Fibroblast of peridontal ligament (primary cell): Measurements from ENCODE around the gene ZNF862.

Experiments
- DNase-seq: peaks from one replicate; pipeline ENCODE4 v3.0.0-alpha.2; 2010; ENCODE audit errors: extremely low read depth

The ZNF862 gene

DNA sequence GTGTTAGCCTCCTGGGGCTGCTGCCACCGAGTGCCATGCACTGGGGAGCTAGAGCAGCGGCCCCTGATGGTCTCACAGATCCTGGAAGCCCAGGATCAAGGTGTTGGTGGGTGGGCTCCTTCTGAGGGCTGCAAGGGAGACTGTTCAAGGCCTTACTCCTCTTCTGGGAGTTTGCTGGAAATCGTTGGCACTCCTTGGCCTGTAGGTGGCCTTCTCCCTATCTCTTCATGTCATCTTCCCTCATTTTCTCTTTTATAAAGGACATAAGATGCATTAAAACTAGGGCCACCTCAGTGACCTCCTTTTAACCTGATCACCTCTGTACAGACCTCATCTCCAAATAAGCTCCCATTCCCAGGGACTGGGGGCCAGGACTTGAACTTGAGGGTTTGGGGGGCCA lies 27.0 kb upstream of the ZNF862 start:
- DNase-seq: no peak

DNA sequence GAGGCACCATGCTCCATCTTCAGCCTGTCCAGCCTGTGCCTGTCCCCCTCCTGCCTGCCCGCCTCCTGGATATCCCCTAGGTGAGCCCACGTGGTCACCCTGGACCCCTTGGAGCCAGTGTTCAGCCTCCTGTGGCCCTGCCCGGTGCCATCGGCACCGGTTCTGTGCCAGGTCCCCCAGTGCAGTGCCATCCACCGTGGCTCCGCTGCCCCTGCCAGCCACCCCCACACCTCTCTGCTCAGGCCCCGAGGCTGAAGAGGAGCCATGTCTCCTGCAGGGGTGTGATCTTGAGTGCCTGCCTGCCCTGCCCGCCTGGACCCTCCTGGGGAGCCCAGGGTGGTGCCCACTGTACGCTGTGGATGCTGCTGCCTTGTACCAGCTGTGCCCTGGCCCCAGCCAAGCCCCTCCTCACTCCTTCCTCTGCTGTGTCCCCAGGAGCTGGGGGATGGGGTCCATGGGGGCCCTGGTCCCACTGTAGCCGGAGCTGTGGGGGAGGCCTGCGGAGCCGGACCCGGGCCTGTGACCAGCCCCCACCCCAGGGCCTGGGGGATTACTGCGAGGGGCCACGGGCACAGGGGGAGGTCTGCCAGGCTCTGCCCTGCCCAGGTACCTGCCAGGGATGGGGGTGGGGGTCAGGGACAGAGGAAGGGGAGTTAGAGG lies 26.2 kb upstream of the ZNF862 start:
- DNase-seq: no peak

DNA sequence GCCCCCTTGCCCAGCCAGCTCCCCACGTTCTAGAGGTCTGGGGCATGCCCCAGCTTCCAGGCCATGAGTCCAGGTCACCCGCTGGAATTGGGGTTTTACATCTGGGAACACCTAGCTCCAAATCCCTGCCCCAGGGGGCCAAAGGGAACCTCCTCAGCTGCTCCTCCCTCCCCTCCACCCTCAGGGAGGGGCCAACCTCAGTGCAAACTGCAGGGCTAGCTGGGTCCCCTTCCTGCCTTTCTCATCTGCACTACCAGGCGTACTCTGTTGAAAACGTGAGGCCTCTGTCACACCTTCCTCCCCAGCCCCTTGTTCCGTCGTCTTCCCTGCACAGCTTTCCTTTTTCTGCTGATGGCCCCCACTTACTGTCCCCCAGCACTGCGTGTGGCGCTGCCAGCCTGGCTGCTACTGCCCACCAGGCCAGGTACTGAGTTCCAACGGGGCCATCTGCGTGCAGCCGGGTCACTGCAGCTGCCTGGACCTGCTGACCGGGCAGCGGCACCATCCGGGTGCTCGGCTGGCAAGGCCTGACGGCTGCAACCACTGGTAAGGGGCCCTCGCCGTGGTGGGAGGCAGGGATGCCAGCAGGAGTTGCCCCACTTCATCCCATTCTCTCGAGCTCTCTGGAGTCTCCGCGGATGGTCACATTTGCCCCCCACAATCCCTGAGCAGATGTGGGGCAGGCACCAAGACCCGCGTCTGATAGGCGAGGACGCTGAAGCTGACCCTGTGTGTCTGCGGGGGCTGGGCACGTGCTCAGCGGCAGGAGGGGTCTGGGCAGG lies 24.7 kb upstream of the ZNF862 start:
- no peak for DNase-seq

DNA sequence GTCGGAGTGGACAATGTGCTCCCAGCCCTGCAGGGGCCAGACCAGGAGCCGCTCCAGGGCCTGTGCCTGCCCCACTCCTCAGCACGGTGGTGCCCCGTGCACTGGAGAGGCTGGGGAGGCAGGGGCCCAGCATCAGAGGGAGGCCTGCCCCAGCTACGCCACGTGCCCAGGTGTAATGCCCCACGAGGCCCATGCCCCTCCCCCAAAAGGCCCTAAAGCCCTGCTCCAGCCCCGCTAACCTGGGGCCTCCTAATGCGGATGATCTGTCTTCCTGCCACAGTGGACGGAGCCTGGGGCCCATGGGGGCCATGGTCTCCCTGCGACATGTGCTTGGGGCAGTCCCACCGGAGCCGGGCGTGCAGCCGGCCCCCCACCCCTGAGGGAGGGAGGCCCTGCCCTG lies 23.7 kb upstream of the ZNF862 start:
- DNase-seq: no peak

DNA sequence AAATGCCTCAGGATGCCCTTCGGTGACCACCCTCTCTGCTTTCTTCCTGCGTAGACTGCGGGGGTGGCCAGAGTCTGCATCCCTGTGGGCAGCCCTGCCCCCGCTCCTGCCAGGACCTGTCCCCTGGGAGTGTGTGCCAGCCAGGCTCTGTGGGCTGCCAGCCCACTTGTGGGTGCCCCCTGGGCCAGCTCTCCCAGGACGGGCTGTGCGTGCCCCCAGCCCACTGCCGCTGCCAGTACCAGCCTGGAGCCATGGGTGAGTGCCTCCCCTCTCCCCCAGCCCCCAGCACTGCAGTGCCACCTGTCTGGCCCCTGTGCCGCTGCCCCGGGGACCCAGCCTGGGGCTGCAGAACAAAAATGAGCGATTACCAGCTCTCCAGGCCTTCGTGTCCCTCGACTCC lies 23.1 kb upstream of the ZNF862 start:
- no peak for DNase-seq

DNA sequence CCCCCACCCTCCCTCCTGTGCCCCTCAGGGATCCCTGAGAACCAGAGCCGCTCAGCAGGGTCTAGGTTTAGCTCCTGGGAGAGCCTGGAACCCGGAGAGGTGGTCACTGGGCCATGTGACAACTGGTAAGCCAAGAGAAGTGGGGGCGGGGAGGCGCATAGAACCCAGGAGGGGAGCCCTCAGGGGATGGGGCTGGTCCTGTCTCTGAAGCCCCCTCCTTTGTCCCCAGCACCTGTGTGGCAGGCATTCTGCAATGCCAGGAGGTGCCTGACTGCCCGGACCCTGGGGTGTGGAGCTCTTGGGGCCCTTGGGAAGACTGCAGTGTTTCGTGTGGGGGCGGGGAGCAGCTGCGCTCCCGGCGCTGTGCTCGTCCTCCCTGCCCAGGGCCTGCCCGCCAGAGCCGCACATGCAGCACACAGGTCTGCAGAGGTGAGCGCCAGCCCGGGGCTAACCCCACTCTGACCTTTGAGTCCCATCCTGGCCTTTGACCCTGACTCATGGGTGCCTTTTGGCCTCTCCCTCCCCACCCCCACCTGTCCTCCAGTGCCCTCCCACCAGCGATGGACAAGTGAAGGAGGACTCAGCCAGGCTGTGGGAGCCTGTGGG lies 22.4 kb upstream of the ZNF862 start:
- no peak for DNase-seq

DNA sequence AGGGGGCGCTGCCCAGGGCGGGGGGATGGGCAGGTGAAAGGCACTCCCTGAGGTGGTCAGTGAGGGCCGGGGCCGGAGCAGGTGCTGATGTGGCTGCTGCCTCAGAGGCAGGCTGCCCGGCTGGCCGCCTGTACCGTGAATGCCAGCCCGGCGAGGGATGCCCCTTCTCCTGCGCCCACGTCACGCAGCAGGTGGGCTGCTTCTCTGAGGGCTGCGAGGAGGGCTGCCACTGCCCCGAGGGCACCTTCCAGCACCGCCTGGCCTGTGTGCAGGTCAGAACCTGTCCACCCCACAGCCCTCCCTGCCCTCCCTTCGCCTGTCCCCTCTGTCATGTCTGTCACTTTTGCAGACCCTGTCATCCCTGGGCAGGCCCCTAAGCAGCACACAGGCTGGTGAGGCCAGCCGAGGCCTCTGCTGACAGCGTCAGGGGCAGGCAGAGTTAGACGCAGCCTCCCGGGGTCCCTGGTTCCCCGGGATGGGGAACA lies 21.9 kb upstream of the ZNF862 start:
- no peak for DNase-seq

DNA sequence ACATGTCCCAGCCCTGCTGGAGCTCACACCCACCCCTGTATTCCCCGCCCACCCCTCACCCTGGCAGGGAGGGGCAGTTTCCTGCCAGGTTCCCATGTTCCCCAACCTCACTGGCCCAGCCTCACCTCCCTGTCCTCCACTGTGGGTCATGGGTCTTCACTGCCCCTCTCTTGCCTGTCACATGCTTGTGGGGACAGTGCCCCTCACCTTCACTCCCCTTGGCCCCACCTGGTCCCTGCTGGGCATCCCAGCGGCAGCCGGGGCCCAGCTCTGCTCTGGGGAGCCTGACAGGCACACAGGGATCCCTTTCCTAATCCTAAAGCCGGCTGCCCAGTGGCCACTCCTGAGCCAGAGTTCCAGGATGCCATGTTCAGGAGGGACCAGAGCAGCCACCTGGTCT lies 21.4 kb upstream of the ZNF862 start:
- no peak for DNase-seq

DNA sequence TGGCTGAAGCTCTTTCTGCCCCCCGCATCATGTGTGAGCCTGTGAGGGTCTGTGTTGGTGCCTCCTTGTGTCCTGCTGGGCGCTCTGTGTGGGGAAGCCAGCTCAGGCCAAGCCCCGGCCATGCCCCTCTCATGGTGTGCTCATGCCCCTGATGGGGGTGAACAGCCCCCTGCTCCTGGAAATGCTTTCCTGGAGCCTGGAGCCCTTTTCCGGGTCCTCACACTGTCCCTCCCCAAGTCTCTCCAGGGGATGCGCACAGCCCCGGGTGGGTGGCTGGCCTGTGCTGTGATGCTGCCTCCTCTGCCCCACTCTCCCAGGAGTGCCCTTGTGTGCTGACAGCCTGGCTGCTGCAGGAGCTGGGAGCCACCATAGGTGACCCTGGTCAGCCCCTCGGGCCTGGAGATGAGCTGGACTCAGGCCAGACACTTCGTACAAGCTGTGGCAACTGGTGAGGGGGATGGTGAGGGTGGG lies 20.8 kb upstream of the ZNF862 start:
- DNase-seq: no peak

DNA sequence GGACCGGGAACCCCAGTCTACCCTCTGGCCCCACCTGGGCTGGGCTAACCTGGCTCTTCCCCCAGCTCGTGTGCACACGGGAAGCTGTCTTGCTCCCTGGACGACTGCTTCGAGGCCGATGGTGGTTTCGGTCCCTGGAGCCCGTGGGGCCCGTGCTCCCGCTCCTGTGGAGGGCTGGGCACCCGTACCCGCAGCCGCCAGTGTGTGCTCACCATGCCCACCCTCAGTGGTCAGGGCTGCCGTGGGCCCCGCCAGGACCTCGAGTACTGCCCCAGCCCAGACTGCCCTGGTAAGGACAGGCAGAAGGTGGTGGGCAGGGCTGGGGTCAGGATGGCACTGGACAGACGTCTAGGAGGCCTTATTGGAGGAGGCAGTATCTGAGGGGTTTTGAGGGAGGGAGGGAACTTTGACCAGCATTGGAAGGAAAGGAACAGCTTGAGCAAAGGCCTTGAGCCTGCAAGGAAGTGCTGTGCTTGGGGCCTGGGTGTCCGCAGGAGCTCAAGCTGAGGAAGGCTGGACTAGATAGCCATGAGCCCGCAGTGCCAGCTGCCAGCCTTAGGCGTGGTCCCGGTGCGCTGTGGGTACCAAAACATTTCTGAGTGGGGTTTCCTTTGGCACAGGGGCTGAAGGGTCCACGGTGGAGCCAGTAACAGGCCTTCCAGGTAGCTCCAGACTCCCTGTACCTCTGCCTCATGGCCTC lies 20.2 kb upstream of the ZNF862 start:
- no peak for DNase-seq

DNA sequence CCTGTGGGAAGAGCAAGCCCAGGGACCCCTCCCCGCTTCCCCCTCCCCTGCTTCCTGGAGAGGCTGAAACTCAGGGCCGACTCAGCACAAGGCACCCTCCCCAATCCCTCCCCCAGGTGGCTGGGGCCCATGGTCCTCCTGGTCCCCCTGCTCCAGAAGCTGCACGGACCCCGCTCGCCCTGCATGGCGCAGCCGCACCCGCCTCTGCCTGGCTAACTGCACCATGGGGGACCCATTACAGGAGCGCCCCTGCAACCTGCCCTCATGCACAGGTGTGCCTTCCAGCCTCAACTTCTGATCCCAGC lies 19.7 kb upstream of the ZNF862 start:
- DNase-seq: no peak

DNA sequence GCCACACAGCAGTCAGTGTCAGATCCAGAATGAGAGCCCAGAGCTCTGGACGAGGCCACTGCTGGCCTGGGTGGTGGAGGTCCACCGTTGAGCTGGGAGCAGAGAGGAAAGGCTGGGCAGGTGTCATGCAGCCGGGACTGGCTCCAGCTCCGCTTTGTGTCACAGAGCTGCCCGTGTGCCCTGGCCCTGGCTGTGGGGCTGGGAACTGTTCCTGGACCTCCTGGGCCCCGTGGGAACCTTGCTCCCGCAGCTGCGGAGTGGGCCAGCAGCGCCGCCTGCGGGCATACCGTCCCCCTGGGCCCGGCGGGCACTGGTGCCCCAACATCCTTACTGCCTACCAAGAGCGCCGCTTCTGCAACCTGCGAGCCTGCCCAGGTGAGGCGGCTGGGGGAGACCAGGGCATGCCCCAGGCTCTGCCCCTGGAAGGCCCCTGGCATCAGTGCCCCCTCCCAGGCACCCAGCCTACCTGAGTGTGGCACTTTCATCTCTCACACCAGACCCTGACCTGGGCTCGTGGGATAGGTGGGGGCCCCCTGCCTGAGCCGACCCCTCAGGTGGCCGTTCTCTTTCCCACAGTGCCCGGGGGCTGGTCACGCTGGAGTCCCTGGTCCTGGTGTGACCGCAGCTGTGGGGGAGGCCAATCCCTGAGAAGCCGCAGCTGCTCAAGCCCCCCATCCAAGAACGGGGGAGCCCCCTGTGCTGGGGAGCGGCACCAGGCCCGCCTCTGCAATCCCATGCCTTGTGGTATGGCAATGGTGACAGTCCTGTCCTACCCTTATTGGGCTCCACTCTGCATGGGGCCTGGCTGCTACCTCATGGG lies 18.8 kb upstream of the ZNF862 start:
- DNase-seq: no peak

DNA sequence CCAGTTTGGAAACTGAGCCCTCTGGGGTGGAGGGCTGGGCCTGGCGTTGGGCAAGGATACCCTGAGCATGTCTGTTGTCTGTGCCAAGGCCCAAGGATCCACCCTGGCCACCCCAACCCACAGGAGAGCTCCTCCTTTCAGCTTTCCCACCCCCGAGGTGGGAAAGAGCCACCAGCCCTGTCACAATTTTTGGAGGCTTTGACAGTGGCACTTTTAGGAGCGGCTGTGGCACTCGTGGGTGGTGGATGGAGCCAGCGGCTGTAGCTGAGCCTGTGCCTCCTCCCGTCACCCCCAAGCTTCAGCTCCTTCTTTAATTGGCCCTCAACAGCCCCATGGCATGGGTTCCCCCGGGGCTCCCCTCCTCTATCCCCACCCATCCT lies 18.2 kb upstream of the ZNF862 start:
- DNase-seq: no peak

DNA sequence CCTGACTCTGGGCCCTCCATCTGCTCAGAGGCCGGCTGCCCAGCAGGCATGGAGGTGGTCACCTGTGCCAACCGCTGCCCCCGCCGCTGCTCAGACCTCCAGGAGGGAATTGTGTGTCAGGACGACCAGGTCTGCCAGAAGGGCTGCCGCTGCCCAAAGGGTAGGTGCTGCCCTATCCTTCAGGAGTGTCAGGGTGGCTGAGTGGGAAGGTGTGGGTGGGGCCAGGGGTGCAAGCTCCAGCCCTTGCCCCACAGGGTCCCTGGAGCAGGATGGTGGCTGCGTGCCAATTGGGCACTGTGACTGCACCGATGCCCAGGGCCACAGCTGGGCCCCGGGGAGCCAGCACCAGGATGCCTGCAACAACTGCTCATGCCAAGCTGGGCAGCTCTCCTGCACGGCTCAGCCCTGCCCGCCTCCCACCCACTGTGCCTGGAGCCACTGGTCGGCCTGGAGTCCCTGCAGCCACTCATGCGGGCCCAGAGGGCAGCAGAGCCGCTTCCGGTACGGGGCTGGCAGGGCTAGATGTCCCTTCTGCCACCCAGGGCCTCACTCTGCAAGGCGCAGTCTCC lies 17.5 kb upstream of the ZNF862 start:
- DNase-seq: no peak

DNA sequence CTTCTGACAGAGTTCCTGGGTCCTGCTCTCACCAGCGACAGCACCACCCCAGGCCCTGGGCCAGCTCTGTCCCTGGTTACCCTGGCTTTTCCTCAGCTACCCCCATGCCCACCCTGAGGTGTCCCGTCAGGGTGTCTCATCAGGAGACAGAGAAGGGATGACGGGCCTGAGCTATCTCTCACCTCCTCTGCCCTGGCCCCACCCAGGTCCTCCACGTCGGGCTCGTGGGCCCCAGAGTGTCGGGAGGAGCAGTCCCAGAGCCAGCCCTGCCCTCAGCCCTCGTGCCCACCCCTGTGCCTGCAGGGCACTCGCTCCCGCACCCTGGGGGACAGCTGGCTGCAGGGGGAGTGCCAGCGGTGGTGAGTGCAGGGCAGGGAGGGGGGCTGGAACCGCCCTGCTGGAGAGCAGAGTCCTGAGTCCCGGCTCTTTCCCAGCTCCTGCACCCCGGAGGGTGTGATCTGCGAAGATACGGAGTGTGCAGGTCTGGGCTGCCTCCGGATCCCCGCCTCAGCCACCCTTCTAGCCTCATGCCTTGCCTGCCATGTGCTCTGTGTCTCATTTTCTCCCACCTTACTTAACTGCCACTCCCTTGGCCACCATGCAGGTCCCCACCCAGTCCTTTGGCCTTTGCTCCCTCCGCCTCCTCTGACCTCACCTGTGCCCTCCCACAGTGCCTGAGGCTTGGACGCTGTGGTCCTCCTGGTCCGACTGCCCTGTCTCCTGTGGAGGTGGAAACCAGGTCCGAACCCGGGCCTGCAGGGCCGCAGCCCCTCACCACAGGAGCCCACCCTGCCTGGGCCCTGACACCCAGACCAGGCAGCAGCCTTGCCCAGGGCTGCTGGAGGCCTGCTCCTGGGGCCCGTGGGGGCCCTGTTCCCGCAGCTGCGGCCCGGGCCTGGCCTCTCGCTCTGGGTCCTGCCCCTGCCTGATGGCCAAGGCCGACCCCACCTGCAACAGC lies 16.7 kb upstream of the ZNF862 start:
- no peak for DNase-seq

DNA sequence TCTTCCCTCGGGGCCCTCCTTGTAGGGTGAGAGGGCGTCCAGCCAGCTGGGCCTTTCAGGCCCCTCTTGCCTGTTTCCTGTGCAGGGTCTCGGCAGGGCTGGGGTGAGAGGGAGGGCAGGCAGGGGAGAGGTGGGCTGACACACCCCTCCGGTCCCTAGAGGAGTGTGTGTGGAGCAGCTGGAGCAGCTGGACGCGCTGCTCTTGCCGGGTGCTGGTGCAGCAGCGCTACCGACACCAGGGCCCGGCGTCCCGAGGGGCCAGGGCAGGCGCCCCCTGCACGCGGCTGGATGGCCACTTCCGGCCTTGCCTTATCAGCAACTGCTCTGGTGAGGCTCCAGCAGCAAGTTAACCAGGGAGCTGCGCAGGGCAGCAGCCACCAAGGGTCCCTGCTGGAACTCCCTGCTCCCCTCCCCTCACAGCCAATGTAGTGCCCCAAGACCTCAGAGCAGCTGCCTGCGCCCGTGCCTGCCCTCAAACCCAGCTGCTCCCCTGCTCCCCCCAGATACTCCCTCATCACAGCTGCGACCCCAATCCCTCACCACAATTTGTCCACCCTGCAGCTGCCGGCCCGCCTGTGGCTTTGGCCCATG lies 15.7 kb upstream of the ZNF862 start:
- DNase-seq: no peak

DNA sequence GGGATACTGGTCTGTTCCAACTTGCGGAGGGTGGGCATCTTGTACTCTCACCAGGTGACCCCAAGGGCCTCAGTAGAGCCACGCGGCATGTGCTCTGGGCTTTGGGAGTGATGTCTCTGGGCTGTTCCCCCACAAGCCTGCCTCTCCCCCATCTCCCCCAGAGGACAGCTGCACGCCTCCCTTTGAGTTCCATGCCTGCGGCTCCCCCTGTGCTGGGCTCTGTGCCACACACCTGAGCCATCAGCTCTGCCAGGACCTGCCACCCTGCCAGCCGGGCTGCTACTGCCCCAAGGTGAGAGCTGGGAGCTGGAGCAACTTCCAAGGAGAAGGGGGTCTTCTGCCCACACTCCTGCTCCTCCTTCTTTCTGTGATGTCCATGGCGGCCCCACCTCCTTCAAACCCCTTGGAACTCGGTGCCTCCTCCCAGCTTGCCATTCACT lies 15.0 kb upstream of the ZNF862 start:
- DNase-seq: no peak

DNA sequence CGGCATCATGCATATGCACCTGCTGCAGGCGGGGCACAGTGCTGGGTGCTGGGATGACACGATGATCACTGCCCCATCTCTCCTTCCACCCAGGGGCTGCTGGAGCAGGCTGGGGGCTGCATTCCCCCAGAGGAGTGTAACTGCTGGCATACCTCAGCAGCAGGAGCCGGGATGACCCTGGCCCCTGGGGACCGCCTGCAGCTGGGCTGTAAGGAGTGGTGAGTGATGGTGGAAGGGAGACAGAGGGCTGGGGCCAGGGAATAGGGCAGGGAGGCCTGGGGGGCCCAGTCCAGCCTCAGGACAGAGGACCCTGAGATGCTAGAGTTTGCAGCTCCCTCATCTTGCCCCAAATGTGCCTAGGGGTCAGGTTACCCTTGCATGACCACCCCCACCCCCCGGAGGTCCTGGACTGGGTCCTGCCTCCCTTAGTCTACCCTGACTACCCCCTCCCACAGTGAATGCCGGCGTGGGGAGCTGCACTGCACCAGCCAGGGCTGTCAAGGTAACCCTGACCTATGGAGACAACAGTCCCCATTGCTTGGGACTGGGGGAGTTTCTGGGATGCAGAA lies 14.5 kb upstream of the ZNF862 start:
- DNase-seq: no peak

DNA sequence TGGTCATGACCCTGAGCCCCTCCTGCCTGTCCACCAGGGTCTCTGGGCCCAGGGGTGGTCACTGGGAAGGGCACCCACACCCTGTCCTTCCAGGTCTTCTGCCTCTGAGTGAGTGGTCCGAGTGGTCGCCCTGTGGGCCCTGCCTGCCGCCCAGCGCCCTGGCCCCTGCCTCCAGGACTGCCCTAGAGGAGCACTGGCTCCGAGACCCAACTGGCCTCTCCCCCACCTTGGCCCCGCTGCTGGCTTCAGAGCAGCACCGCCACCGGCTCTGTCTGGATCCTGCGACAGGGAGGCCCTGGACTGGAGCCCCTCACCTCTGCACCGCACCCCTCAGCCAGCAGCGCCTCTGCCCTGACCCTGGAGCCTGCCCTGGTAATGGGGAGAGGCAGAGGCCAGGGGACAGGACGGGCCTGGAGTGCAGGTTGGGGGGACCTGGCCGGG lies 13.9 kb upstream of the ZNF862 start:
- no peak for DNase-seq
